ENCODE data around the gene PRMT3. TPM values are rescaled to one million over a fixed set of nuclear protein-coding genes. Genes with fewer than 3 reads are reported as not detected.

Gene PRMT3
- polyA plus RNA-seq (2013, experiment 1 of 2) = 16.3 TPM
- polyA plus RNA-seq (2013, experiment 2 of 2) = 14.8 TPM

GRCh38 chr11:20387261-20388095 lies at the start of gene PRMT3:
Gene PRMT3, plus strand, starts transcription at chr11:20387716. Its CDS starts 31 bp downstream, at chr11:20387747.
- Histone ChIP-seq H3K4me1 (ENCODE audit: control insufficient read depth, insufficient read depth, low read length, poor library complexity, severe bottlenecking) (no peaks in the 10 kb centered on the region), H3K9me3 (ENCODE audit: control insufficient read depth, low read length) (no peaks in the 10 kb centered on the region), H3K36me3 (ENCODE audit: control insufficient read depth, insufficient read depth, low read length) (peaks cover 10% of the 10 kb centered on the region), H3K4me3 (ENCODE audit: extremely low read depth, insufficient read depth, low read length, poor library complexity, severe bottlenecking) (peak within 1 kb of the TSS; percentile 70), H3K27ac (ENCODE audit: low read depth, low read length, severe bottlenecking) (peak within 1 kb of the TSS; percentile 82)
- 0% methylated on average over 76 to 82 of the region's 96 CpGs for WGBS, 2 experiments (ENCODE audit: insufficient coverage in 2 of 2)

DNA sequence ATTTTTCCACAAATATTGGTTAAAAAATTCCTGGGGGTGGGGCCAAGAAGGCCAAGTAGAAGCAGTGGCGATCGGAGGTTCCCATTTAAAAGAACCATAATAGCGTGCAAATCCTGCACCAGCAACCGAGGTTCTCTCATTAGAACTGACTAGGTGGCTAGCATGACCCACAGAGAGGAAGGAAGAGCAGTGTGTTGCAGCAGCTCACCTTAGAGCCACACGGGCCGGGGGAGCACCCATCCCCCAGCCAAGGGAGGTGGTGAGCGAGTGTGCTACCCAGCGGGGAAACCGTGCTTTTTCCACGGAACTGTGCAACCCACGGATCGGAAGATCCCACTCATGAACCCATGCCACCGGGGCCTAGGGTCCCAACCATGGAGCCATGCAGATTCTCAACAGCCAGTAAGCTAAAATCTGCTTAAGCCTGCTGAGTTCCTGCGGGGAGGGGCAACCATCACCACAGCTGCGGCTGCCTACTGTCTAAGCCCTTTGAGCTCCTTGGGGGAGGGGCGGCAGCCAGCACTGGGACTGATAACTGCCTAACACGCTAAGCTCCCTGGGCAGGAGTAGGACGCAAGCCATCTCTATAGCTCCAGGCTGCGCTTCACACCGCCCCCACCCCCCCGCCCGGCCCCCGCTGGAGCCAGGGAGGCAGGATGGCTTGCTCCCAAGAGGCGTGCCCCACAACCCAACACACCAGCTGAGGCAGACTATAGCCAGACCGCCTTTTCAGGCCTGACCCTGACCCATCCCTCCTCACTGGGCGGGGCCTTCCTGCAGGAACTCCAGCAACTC lies 45.0 kb upstream of the PRMT3 start:
- Histone ChIP-seq H3K27ac (ENCODE audit: low read depth, low read length, severe bottlenecking) (no peak overlapping the region), H3K36me3 (ENCODE audit: control insufficient read depth, insufficient read depth, low read length) (no peaks in the 10 kb centered on the region), H3K4me3 (ENCODE audit: extremely low read depth, insufficient read depth, low read length, poor library complexity, severe bottlenecking) (no peak overlapping the region), H3K4me1 (ENCODE audit: control insufficient read depth, insufficient read depth, low read length, poor library complexity, severe bottlenecking) (peaks cover 5% of the 10 kb centered on the region), H3K9me3 (ENCODE audit: control insufficient read depth, low read length) (no peaks in the 10 kb centered on the region)
- WGBS, 2 experiments (ENCODE audit: insufficient coverage in 2 of 2) = 39 to 56% methylated on average over 17 to 20 of the region's 26 CpGs

DNA sequence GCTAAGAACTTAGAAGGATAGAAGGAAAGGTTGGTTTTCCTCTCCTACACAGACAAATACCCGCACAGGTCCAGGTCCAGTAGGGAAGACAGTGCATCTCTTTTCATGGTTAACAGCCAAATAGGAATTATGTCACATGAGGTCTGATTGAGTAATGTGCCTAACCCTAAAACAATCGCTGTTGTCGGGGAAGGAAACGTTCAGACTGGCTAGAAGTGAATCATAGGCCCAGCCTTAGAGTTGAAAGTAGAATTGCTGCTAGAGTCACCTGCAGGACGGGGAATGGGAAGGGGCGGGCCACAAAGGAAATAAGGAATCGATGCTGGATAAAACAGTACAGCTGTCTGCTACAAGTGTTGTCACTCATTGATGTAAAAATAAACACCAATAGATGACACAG lies 36.4 kb upstream of the PRMT3 start:
- Histone ChIP-seq H3K4me3 (ENCODE audit: extremely low read depth, insufficient read depth, low read length, poor library complexity, severe bottlenecking) (no peak overlapping the region), H3K27ac (ENCODE audit: low read depth, low read length, severe bottlenecking) (no peak overlapping the region), H3K9me3 (ENCODE audit: control insufficient read depth, low read length) (no peaks in the 10 kb centered on the region), H3K36me3 (ENCODE audit: control insufficient read depth, insufficient read depth, low read length) (no peaks in the 10 kb centered on the region), H3K4me1 (ENCODE audit: control insufficient read depth, insufficient read depth, low read length, poor library complexity, severe bottlenecking) (peaks cover 12% of the 10 kb centered on the region)
- 81 to 90% methylated on average over 4 to 6 of the region's 7 CpGs for WGBS, 2 experiments (ENCODE audit: insufficient coverage in 2 of 2)

DNA sequence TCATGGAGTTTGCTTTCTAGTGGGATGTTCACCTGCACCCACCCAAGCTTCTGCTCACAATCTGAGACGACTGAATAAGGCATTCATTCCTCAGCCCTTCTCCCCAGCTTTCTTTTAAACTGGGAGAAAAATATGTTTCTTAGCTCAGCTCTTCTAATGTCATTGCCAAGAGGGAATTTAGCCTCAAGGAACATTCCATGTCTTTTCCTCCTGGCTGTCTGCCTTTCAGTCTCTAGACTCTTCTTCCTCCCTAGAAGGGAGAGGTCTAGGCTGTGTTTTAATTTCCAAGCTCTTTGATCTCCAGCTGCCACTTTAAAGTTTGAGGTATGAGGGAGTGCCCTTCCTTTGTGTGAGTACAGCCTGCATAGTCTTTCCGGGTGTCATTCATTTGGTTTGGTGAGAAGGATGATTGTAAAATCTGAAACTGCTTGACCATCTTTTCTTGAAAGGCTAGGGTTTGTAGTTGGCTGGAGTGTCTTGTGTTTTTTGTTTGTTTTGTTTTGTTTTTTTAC lies 35.7 kb upstream of the PRMT3 start:
- Histone ChIP-seq H3K9me3 (ENCODE audit: control insufficient read depth, low read length) (no peaks in the 10 kb centered on the region), H3K4me3 (ENCODE audit: extremely low read depth, insufficient read depth, low read length, poor library complexity, severe bottlenecking) (no peak overlapping the region), H3K4me1 (ENCODE audit: control insufficient read depth, insufficient read depth, low read length, poor library complexity, severe bottlenecking) (peaks cover 12% of the 10 kb centered on the region), H3K27ac (ENCODE audit: low read depth, low read length, severe bottlenecking) (no peak overlapping the region), H3K36me3 (ENCODE audit: control insufficient read depth, insufficient read depth, low read length) (no peaks in the 10 kb centered on the region)
- 63 to 67% methylated on average over 1 of the region's 2 CpGs for WGBS, 2 experiments (ENCODE audit: insufficient coverage in 2 of 2)

- WGBS, 2 experiments (ENCODE audit: insufficient coverage in 2 of 2) = 10 to 63% methylated on average over 2 of the region's 6 CpGs
- Histone ChIP-seq H3K4me1 (ENCODE audit: control insufficient read depth, insufficient read depth, low read length, poor library complexity, severe bottlenecking) (peaks cover 12% of the 10 kb centered on the region), H3K27ac (ENCODE audit: low read depth, low read length, severe bottlenecking) (no peak overlapping the region), H3K4me3 (ENCODE audit: extremely low read depth, insufficient read depth, low read length, poor library complexity, severe bottlenecking) (no peak overlapping the region), H3K36me3 (ENCODE audit: control insufficient read depth, insufficient read depth, low read length) (no peaks in the 10 kb centered on the region), H3K9me3 (ENCODE audit: control insufficient read depth, low read length) (no peaks in the 10 kb centered on the region)
Observed at GRCh38 chr11:20353829-20354434, 33.6 kb upstream of the PRMT3 start.

DNA sequence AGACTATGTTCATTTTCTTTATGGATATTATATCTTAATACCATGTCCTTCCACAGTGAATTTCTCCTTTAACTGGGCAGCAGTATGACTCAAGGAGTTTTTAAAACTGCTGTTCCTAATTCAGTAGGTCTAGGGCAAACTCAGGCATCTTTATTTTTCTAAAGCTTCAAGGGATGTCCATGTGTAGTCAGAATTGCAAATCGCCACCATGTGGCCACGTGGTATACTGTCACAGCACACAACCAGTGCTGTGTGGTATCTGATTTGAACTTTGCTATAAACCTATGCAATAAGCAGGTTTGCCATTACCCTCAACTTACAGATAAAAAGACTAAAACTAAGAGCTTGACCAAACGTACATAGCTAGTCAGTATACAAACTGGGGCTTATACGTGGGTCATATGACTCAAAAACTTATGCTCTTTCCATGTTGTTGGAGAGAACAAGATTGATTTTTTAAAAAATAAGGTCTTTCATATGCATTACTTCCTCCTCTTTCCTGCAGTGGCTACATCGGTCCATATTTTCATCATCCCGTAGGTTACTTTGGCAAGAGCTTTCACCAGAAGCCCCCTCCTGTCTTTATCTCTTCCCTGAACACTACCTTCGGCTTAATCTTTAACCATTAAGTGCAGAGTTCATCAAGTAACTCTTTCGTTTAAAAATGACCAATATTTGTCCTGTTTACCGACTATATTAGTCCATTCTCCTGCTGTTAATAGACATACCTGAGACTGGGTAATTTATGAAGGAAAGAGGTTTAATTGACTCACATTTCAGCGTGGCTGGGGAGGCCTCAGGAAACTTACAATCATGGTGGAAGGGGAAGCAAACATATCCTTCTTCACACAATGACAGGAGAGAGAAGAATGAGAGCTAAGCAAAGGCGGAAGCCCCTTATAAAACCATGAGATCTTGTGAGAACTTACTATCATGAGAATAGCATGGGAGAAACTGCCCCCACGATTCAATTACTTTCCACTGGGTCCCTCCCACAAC lies 32.0 kb upstream of the PRMT3 start:
- Histone ChIP-seq H3K4me1 (ENCODE audit: control insufficient read depth, insufficient read depth, low read length, poor library complexity, severe bottlenecking) (peaks cover 12% of the 10 kb centered on the region), H3K4me3 (ENCODE audit: extremely low read depth, insufficient read depth, low read length, poor library complexity, severe bottlenecking) (no peak overlapping the region), H3K27ac (ENCODE audit: low read depth, low read length, severe bottlenecking) (no peak overlapping the region), H3K36me3 (ENCODE audit: control insufficient read depth, insufficient read depth, low read length) (no peaks in the 10 kb centered on the region), H3K9me3 (ENCODE audit: control insufficient read depth, low read length) (no peaks in the 10 kb centered on the region)
- 72 to 90% methylated on average over 4 to 6 of the region's 12 CpGs for WGBS, 2 experiments (ENCODE audit: insufficient coverage in 2 of 2)

- H3K27ac ChIP-seq (ENCODE audit: low read depth, low read length, severe bottlenecking) = no peak overlapping the region
- H3K4me1 ChIP-seq (ENCODE audit: control insufficient read depth, insufficient read depth, low read length, poor library complexity, severe bottlenecking) = peaks cover 9% of the 10 kb centered on the region
- no peak overlapping the region for H3K4me3 ChIP-seq (ENCODE audit: extremely low read depth, insufficient read depth, low read length, poor library complexity, severe bottlenecking)
- H3K36me3 ChIP-seq (ENCODE audit: control insufficient read depth, insufficient read depth, low read length) = no peaks in the 10 kb centered on the region
- 86% methylated on average over 1 of the region's 1 CpG; no CpG with 5 or more reads in 1 of the 2 experiments for WGBS, 2 experiments (ENCODE audit: insufficient coverage in 2 of 2)
- H3K9me3 ChIP-seq (ENCODE audit: control insufficient read depth, low read length) = no peaks in the 10 kb centered on the region
Observed at GRCh38 chr11:20357150-20357549, 30.4 kb upstream of the PRMT3 start.

- Histone ChIP-seq H3K27ac (ENCODE audit: low read depth, low read length, severe bottlenecking) (no peak overlapping the region), H3K36me3 (ENCODE audit: control insufficient read depth, insufficient read depth, low read length) (no peaks in the 10 kb centered on the region), H3K4me1 (ENCODE audit: control insufficient read depth, insufficient read depth, low read length, poor library complexity, severe bottlenecking) (no peaks in the 10 kb centered on the region), H3K9me3 (ENCODE audit: control insufficient read depth, low read length) (no peaks in the 10 kb centered on the region), H3K4me3 (ENCODE audit: extremely low read depth, insufficient read depth, low read length, poor library complexity, severe bottlenecking) (no peak overlapping the region)
- WGBS, 2 experiments (ENCODE audit: insufficient coverage in 2 of 2) = 56 to 60% methylated on average over 3 to 6 of the region's 7 CpGs
Observed at GRCh38 chr11:20360650-20361049, 26.9 kb upstream of the PRMT3 start.

- Histone ChIP-seq H3K4me3 (ENCODE audit: extremely low read depth, insufficient read depth, low read length, poor library complexity, severe bottlenecking) (no peak overlapping the region), H3K4me1 (ENCODE audit: control insufficient read depth, insufficient read depth, low read length, poor library complexity, severe bottlenecking) (peaks cover 7% of the 10 kb centered on the region), H3K27ac (ENCODE audit: low read depth, low read length, severe bottlenecking) (no peak overlapping the region), H3K9me3 (ENCODE audit: control insufficient read depth, low read length) (no peaks in the 10 kb centered on the region), H3K36me3 (ENCODE audit: control insufficient read depth, insufficient read depth, low read length) (no peaks in the 10 kb centered on the region)
- no CpG with 5 or more reads among the region's 1 CpG for whole genome bisulfite sequencing, 2 experiments (ENCODE audit: insufficient coverage in 2 of 2)
Observed at GRCh38 chr11:20362481-20362880, 25.0 kb upstream of the PRMT3 start.

DNA sequence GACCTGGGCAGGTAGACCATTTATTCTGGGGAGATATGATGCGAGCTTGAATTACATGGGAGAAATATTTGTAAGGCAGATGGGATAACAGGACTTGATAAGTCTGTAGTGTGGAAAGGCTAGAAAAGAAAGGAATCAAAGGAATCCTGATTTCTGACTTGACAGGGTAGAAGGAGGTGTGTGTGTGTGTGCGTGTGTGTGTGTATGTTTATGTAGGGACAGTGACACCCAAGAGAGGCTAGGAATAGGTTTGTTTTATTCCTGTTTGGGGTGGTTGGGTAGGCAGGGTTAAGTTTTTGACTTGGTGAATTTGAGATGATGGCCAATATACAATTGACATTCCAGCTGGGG lies 24.4 kb upstream of the PRMT3 start:
- no peaks in the 10 kb centered on the region for H3K36me3 ChIP-seq (ENCODE audit: control insufficient read depth, insufficient read depth, low read length)
- peaks cover 11% of the 10 kb centered on the region for H3K4me1 ChIP-seq (ENCODE audit: control insufficient read depth, insufficient read depth, low read length, poor library complexity, severe bottlenecking)
- 78 to 100% methylated on average over 2 of the region's 2 CpGs for WGBS, 2 experiments (ENCODE audit: insufficient coverage in 2 of 2)
- H3K9me3 ChIP-seq (ENCODE audit: control insufficient read depth, low read length) = no peaks in the 10 kb centered on the region
- H3K4me3 ChIP-seq (ENCODE audit: extremely low read depth, insufficient read depth, low read length, poor library complexity, severe bottlenecking) = peak overlapping the region; percentile 50
- no peak overlapping the region for H3K27ac ChIP-seq (ENCODE audit: low read depth, low read length, severe bottlenecking)

Measured in mesodermal cell (in vitro differentiated cells).